ENCODE data around the gene USP3. TPM values are rescaled to one million over a fixed set of nuclear protein-coding genes. Genes with fewer than 3 reads are reported as not detected.

The USP3 gene
- total RNA-seq, 1 experiment from 2014 or later, result 36.6 TPM

DNA sequence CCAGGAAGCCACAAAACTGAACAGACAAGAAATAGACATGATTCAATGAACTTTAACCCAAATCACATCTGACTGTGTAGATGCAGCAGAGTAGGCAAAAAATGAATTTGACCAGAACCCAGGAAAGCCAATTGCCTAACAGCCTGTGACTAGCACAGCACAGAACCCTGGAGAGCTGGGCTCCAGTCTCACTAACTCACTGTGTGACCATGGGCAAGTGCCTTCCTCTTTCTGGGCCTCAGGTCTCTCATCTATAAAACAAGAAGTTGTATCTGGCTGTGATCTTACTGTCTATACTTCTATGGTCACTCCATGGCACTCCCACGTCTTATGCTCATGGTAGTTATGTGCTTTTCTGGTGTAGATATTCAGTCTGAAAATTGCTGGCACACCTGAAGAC lies 48.1 kb upstream of the USP3 start (continued):
- TF ChIP-seq, protein P1, sequence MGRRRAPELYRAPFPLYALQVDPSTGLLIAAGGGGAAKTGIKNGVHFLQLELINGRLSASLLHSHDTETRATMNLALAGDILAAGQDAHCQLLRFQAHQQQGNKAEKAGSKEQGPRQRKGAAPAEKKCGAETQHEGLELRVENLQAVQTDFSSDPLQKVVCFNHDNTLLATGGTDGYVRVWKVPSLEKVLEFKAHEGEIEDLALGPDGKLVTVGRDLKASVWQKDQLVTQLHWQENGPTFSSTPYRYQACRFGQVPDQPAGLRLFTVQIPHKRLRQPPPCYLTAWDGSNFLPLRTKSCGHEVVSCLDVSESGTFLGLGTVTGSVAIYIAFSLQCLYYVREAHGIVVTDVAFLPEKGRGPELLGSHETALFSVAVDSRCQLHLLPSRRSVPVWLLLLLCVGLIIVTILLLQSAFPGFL (CRISPR knock-in tag; IDR thresholded peaks at IDR 0.05; ENCODE audit: borderline replicate concordance), result no peak
- TF ChIP-seq, protein P2, sequence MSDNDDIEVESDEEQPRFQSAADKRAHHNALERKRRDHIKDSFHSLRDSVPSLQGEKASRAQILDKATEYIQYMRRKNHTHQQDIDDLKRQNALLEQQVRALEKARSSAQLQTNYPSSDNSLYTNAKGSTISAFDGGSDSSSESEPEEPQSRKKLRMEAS (CRISPR knock-in tag; IDR thresholded peaks at IDR 0.05), result no peak
- TF ChIP-seq ZNF232 (CRISPR knock-in tag; IDR thresholded peaks at IDR 0.05) (no peak), ZNF121 (CRISPR knock-in tag; IDR thresholded peaks at IDR 0.05) (no peak), MYBL2 (CRISPR knock-in tag; IDR thresholded peaks at IDR 0.05) (no peak)
- TF ChIP-seq, protein P3, sequence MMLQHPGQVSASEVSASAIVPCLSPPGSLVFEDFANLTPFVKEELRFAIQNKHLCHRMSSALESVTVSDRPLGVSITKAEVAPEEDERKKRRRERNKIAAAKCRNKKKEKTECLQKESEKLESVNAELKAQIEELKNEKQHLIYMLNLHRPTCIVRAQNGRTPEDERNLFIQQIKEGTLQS (CRISPR knock-in tag; conservative IDR thresholded peaks at IDR 0.05), result no peak

DNA sequence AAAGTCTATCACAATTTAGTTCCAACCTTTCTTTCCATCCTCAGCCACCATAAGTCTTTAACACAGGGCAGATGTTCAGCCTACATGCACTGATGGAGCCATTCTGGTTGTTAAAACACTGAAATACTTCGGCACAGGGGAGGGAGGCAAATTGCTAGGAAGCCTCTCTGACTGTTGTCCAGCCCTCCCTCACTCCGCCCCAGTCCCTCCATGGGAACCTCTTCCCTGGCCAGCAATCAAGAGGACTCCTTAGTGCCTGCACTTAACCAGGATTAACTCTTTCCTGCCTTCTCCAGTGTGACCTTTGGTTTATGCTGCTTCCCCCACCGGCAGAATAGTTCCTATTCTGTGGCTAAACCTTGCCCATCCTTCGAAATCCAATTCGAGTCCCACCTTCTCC lies 47.0 kb upstream of the USP3 start:
- Mint-ChIP-seq H3K4me1 (peaks cover 17% of the 10 kb centered on the region), H3K27me3 (ENCODE audit: low read depth) (peaks cover 27% of the 10 kb centered on the region), H3K27ac (no peak overlapping the region), H3K9me3 (peaks cover 19% of the 10 kb centered on the region), H3K4me3 (no peak overlapping the region), H3K36me3 (peaks cover 23% of the 10 kb centered on the region)
- TF ChIP-seq ZNF263 (CRISPR knock-in tag; IDR thresholded peaks at IDR 0.05; ENCODE audit: low read depth) (no peak), NFYB (CRISPR knock-in tag; conservative IDR thresholded peaks at IDR 0.05; ENCODE audit: low read depth) (no peak)
- TF ChIP-seq, protein P4, sequence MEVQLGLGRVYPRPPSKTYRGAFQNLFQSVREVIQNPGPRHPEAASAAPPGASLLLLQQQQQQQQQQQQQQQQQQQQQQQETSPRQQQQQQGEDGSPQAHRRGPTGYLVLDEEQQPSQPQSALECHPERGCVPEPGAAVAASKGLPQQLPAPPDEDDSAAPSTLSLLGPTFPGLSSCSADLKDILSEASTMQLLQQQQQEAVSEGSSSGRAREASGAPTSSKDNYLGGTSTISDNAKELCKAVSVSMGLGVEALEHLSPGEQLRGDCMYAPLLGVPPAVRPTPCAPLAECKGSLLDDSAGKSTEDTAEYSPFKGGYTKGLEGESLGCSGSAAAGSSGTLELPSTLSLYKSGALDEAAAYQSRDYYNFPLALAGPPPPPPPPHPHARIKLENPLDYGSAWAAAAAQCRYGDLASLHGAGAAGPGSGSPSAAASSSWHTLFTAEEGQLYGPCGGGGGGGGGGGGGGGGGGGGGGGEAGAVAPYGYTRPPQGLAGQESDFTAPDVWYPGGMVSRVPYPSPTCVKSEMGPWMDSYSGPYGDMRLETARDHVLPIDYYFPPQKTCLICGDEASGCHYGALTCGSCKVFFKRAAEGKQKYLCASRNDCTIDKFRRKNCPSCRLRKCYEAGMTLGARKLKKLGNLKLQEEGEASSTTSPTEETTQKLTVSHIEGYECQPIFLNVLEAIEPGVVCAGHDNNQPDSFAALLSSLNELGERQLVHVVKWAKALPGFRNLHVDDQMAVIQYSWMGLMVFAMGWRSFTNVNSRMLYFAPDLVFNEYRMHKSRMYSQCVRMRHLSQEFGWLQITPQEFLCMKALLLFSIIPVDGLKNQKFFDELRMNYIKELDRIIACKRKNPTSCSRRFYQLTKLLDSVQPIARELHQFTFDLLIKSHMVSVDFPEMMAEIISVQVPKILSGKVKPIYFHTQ (CRISPR knock-in tag; IDR thresholded peaks at IDR 0.05), result no peak
- TF ChIP-seq, protein P5, sequence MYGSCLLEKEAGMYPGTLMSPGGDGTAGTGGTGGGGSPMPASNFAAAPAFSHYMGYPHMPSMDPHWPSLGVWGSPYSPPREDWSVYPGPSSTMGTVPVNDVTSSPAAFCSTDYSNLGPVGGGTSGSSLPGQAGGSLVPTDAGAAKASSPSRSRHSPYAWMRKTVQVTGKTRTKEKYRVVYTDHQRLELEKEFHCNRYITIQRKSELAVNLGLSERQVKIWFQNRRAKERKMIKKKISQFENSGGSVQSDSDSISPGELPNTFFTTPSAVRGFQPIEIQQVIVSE (CRISPR knock-in tag; IDR thresholded peaks at IDR 0.05; ENCODE audit: borderline replicate concordance), result no peak
- POLR2A ChIA-PET, result no interaction called here
- ATAC-seq (no peak), DNase-seq (ENCODE audit: low spot score) (no peak)
- CTCF ChIA-PET, result no interaction called here

DNA sequence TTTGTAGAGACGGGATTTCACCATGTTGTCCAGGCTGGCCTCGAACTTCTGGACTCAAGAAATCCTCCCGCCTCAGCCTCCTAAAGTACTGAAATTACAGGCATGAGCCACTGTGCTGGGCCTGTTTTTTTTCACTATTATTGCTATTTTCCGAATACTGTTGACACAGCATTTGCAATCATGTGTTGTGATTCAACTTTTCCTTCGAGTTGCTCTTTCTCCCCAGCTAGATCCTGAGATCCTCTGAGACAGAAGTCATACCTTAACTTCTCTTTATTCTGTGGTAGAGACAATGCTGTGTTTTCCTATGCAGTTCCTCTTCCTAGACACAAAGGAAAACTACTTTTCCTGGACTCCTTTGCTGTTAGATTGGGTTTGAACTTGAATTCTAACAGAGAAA lies 46.4 kb upstream of the USP3 start:
- Mint-ChIP-seq H3K9me3 (peaks cover 19% of the 10 kb centered on the region), H3K4me3 (no peak overlapping the region), H3K27ac (no peak overlapping the region), H3K36me3 (peaks cover 23% of the 10 kb centered on the region), H3K4me1 (peaks cover 17% of the 10 kb centered on the region), H3K27me3 (ENCODE audit: low read depth) (peaks cover 27% of the 10 kb centered on the region)
- ChIA-PET CTCF (no interaction called here), POLR2A (no interaction called here)
- ATAC-seq, result no peak
- no peak for DNase-seq (ENCODE audit: low spot score)
- TF ChIP-seq ZNF263 (CRISPR knock-in tag; IDR thresholded peaks at IDR 0.05; ENCODE audit: low read depth) (no peak), JUN (CRISPR knock-in tag; IDR thresholded peaks at IDR 0.05) (no peak), JAZF1 (CRISPR knock-in tag; IDR thresholded peaks at IDR 0.05) (no peak), GRHL2 (CRISPR knock-in tag; IDR thresholded peaks at IDR 0.05; ENCODE audit: insufficient replicate concordance, severe bottlenecking) (no peak), MXD4 (CRISPR knock-in tag; IDR thresholded peaks at IDR 0.05; ENCODE audit: borderline replicate concordance) (no peak), NR1H2 (CRISPR knock-in tag; IDR thresholded peaks at IDR 0.05) (no peak), CBFB (CRISPR knock-in tag; IDR thresholded peaks at IDR 0.05; ENCODE audit: low read depth) (no peak)
- TF ChIP-seq, protein P6, sequence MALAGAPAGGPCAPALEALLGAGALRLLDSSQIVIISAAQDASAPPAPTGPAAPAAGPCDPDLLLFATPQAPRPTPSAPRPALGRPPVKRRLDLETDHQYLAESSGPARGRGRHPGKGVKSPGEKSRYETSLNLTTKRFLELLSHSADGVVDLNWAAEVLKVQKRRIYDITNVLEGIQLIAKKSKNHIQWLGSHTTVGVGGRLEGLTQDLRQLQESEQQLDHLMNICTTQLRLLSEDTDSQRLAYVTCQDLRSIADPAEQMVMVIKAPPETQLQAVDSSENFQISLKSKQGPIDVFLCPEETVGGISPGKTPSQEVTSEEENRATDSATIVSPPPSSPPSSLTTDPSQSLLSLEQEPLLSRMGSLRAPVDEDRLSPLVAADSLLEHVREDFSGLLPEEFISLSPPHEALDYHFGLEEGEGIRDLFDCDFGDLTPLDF (CRISPR knock-in tag; IDR thresholded peaks at IDR 0.05), result no peak
- TF ChIP-seq, protein P7, sequence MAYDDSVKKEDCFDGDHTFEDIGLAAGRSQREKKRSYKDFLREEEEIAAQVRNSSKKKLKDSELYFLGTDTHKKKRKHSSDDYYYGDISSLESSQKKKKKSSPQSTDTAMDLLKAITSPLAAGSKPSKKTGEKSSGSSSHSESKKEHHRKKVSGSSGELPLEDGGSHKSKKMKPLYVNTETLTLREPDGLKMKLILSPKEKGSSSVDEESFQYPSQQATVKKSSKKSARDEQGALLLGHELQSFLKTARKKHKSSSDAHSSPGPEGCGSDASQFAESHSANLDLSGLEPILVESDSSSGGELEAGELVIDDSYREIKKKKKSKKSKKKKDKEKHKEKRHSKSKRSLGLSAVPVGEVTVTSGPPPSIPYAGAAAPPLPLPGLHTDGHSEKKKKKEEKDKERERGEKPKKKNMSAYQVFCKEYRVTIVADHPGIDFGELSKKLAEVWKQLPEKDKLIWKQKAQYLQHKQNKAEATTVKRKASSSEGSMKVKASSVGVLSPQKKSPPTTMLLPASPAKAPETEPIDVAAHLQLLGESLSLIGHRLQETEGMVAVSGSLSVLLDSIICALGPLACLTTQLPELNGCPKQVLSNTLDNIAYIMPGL (CRISPR knock-in tag; IDR thresholded peaks at IDR 0.05), result no peak
- TF ChIP-seq, protein P4 (CRISPR knock-in tag; IDR thresholded peaks at IDR 0.05), result no peak
- TF ChIP-seq, protein P8, sequence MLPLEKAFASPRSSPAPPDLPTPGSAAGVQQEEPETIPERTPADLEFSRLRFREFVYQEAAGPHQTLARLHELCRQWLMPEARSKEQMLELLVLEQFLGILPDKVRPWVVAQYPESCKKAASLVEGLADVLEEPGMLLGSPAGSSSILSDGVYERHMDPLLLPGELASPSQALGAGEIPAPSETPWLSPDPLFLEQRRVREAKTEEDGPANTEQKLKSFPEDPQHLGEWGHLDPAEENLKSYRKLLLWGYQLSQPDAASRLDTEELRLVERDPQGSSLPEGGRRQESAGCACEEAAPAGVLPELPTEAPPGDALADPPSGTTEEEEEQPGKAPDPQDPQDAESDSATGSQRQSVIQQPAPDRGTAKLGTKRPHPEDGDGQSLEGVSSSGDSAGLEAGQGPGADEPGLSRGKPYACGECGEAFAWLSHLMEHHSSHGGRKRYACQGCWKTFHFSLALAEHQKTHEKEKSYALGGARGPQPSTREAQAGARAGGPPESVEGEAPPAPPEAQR (CRISPR knock-in tag; IDR thresholded peaks at IDR 0.05), result no peak
